ENCODE results near the gene HIPK3. TPM values are rescaled to one million over a fixed set of nuclear protein-coding genes. Genes with fewer than 3 reads are reported as not detected.
"Not testable (repeated sequence)": the region's sequence is repeated elsewhere in the genome, so short reads cannot be mapped to it uniquely, and the experiment has no call there.

The HIPK3 gene
- polyA plus RNA-seq, 3 donors, result 42.9 to 51.8 (median 48.4) TPM

- DNase-seq (ENCODE audit: extremely low read depth in 1 of 11, low read depth in 9 of 11, low spot score in 4 of 11), result no peak
These were observed 68.3 kb downstream of the HIPK3 start for GRCh38 chr11:33325451-33325850.

GRCh38 chr11:33329705-33330329, 72.6 kb downstream of the HIPK3 start:
- peak; percentile 4 to 52 (median 31) for DNase-seq (ENCODE audit: extremely low read depth in 1 of 11, low read depth in 9 of 11, low spot score in 4 of 11)

- no peak for DNase-seq (ENCODE audit: extremely low read depth in 1 of 11, low read depth in 9 of 11, low spot score in 4 of 11)
These were observed 76.6 kb downstream of the HIPK3 start for GRCh38 chr11:33333816-33334215.

GRCh38 chr11:33334627-33335026, 77.4 kb downstream of the HIPK3 start:
- no peak for DNase-seq (ENCODE audit: extremely low read depth in 1 of 11, low read depth in 9 of 11, low spot score in 4 of 11)

DNA sequence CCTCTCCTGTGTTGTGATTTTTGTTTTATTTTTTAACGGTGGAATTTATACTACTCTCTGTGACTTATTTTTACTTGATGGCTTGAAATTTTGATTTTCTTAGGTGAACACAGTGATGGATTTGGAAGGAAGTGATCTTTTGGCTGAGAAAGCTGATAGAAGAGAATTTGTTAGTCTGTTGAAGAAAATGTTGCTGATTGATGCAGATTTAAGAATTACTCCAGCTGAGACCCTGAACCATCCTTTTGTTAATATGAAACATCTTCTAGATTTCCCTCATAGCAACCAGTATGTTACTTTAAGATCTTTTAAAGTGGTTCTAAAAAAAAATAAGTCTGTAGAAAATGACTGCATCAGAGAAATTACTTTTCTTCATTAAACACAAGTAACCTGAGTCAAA, 82.1 kb downstream of the HIPK3 start:
- DNase-seq (ENCODE audit: extremely low read depth in 1 of 11, low read depth in 9 of 11, low spot score in 4 of 11), result no peak

- no peak for DNase-seq (ENCODE audit: extremely low read depth in 1 of 11, low read depth in 9 of 11, low spot score in 4 of 11)
These were observed 87.4 kb downstream of the HIPK3 start for GRCh38 chr11:33344611-33345010.

DNA sequence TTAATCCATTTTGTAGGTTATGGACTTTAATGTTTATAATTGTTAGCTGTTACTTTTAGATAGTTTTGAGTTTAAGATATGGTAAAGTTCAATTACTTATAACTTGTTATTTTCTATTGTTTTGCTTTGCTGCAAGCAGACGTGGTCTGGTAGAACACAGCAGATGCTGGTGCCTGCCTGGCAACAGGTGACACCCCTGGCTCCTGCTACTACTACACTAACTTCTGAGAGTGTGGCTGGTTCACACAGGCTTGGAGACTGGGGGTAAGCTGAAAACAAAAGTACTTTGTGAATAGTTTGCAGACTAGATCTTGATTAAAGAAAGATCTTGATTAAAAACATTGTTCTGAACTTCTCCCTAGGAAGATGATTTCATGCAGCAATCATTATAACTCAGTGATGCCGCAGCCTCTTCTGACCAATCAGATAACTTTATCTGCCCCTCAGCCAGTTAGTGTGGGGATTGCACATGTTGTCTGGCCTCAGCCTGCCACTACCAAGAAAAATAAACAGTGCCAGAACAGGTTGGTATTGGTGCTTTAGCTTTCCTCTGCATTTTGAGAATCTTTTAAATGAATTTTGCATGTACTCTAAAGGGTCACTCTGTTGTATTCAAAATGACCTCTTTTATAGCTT, 90.4 kb downstream of the HIPK3 start:
- DNase-seq (ENCODE audit: extremely low read depth in 1 of 11, low read depth in 9 of 11, low spot score in 4 of 11), result no peak

DNA sequence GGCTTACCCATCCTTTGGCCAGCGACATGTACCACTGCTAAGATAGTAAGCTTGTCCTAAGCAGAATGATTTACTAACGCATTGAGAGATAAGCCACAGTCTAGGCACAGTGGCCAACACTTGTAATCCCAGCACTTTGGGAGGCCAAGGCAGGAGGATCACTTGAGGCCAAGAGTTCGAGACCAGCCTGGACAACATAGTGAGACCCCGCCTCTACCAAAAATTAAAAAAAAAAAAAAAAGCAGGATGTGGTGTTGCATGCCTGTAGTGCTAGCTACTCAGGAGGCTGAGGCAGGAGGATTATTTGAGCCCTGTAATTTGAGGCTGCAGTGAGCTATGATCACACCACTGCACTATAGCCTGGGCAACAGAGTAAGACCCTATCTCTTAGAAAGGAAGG, 93.1 kb downstream of the HIPK3 start:
- no peak for DNase-seq (ENCODE audit: extremely low read depth in 1 of 11, low read depth in 9 of 11, low spot score in 4 of 11)

- DNase-seq (ENCODE audit: extremely low read depth in 1 of 11, low read depth in 9 of 11, low spot score in 4 of 11), result no peak
These were observed 101.1 kb downstream of the HIPK3 start for GRCh38 chr11:33358150-33358831.

DNA sequence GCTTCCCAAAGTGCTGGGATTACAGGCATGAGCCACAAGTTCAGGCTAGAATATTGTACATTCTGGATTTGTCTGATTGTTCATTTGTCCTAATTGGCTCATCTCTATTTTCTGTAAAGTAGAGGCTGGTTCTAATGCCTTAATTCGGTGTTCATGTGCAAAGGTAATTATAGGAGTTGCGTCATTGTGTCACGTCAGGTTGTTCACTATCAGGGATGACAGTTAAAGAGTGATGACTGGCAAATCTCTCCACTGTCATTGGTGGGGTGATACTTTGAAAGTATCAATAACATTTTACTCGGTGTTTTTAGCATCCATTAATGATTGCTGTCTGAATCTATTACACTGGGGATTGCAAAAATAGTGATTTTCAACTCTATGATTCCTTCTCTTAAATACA, 103.5 kb downstream of the HIPK3 start:
- DNase-seq (ENCODE audit: extremely low read depth in 1 of 11, low read depth in 9 of 11, low spot score in 4 of 11), result no peak

GRCh38 chr11:33362051-33362910, 105.1 kb downstream of the HIPK3 start:
- peak in 4 of 11 donors; percentile 31 to 47 (median 33) for DNase-seq (ENCODE audit: extremely low read depth in 1 of 11, low read depth in 9 of 11, low spot score in 4 of 11)

DNA sequence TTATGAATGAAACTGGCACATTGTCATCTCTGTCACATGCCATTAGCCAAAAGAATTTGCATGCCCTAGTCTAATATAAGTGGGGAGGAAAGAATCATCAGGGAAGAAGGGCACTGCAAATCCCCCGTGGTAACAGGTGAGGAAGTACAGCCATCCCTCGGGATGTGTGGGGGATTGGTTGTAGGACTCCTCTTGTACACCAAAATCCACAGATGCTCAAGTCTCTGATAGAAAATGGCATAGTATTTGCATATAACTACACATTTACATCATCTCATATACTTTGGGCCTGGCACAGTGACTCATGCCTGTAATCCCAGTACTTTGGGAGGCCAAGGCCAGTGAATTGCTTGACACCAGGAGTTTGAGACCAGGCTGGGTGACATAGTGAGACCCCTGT, 109.7 kb downstream of the HIPK3 start:
- no peak for DNase-seq (ENCODE audit: extremely low read depth in 1 of 11, low read depth in 9 of 11, low spot score in 4 of 11)

DNA sequence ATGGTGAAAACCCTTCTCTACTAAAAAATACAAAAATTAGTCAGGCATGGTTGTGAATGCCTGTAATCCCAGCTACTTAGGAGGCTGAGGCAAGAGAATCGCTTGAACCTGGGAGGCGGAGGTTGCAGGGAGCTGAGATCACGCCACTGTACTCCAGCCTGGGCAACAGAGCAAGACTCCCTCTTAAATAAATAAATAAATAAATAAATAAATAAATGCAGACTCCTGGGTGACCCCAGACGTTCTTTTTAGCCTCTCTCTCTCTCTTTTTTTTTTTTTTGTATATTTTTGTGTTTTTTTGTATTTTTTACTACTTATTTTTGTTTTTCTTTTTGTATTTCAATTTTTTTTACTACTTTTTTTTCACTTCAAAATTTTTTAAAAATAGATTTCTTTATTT, 111.3 kb downstream of the HIPK3 start:
- not testable (repeated sequence) for DNase-seq (ENCODE audit: extremely low read depth in 1 of 11, low read depth in 9 of 11, low spot score in 4 of 11)

- no peak for DNase-seq (ENCODE audit: extremely low read depth in 1 of 11, low read depth in 9 of 11, low spot score in 4 of 11)
These were observed 111.8 kb downstream of the HIPK3 start for GRCh38 chr11:33368931-33369330.

DNA sequence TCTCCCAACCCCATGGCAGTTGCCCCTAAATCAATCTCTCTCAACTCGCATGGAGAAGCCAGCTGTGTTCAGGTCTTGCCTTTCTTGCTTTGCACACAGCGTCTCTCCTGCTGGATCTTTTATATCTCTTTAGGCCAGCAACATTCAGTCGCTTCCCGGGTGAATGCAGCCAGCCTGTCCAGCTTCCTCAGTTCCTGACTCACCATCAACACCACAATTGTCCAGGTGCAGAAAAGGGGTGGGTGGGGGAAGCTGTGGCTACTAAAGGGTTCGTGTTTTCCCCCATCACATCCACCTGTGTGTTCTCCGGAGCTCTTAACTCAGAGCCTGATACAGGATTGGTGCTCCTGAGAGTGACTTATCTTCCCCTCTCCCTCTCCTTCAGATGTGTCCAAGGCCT, 116.5 kb downstream of the HIPK3 start:
- no peak for DNase-seq (ENCODE audit: extremely low read depth in 1 of 11, low read depth in 9 of 11, low spot score in 4 of 11)

GRCh38 chr11:33375236-33375635, 118.1 kb downstream of the HIPK3 start:
- DNase-seq (ENCODE audit: extremely low read depth in 1 of 11, low read depth in 9 of 11, low spot score in 4 of 11), result no peak

- DNase-seq (ENCODE audit: extremely low read depth in 1 of 11, low read depth in 9 of 11, low spot score in 4 of 11), result peak in 5 of 11 donors; percentile 9 to 44 (median 21)
These were observed 118.6 kb downstream of the HIPK3 start, which contains the start of gene KIAA1549L for GRCh38 chr11:33375688-33376311. TSS of gene KIAA1549L (plus strand) at chr11:33376108.

DNA sequence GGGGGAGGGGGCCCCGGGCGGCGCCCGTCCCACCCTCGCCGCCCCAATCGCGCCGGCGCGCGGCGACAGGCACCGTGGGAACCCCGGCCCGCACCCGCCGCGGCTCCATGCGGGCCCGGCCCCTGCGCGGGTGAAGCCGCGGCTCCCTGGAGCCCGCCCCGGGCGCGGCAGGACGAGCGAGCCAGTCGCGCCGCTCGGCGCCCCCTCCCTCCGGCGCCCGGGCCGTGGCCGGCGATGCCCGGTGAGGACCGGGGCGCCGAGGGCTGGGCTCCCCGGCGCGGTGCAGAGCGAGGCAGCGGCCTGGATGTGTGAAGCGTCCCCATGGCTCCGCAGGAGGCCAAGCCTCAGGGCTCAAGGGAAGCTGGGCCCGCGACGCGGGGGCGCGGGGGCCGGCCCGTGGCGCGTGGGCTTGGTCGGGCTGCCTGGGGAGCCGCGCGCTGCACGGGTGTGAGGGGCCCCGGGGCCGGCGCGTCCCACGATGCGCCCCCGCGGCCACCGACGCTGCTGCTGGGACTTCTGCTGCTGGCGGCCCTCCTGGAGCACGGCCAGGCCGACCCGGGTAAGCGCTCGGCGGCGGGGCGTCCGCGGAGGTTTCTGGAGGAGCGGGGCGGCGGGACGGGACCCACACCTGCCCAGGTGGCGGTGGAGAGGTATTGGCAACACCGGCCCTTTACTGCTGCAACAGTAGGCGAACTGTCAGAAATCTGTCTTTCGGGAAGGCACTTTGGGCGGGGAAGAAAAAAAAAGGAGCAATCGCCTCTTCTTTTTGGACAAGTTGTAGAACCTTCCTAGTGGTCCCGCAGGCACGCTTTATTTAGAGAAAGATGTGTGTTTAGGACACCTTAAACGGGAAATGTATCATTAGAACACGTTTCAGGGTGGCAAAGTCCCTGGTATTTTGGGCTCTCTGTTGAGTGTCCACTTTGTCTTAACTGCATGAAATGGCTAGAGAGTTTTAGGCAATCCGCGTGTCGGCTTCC, 119.4 kb downstream of the HIPK3 start:
- peak in 5 of 11 donors; percentile 11 to 26 (median 20) for DNase-seq (ENCODE audit: extremely low read depth in 1 of 11, low read depth in 9 of 11, low spot score in 4 of 11)

All from renal cortex interstitium (tissue), 11 donors.